Measurements from ENCODE around the gene JPH4.
A peak's percentile ranks its signal among the peaks of the same experiment; 100 is the strongest.

Gene JPH4

DNA sequence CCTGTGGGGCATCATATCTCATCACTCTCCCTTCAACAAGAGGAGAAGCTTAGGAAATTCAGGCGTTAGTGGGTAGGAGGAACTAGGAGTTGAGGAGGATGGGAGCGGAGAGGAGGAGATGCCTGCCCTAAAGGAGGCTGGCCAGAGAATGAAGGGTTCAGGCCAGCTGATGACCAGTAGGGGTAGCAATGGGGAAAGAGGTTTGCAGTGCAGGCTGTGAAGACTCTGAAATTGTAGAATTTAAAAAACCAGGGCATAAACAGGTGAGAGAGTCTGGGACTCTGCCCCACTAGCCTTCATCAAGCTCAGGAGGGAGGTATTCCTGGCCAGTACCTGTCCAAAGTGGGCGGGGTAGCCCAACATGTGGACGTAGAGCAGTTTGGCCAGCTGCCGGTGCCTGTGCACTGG is 11.8 kb downstream of the JPH4 start:
- peak overlapping the region; percentile 83 for H3K4me3 ChIP-seq (ENCODE audit: low read length)
- TF ChIP-seq, protein P1, sequence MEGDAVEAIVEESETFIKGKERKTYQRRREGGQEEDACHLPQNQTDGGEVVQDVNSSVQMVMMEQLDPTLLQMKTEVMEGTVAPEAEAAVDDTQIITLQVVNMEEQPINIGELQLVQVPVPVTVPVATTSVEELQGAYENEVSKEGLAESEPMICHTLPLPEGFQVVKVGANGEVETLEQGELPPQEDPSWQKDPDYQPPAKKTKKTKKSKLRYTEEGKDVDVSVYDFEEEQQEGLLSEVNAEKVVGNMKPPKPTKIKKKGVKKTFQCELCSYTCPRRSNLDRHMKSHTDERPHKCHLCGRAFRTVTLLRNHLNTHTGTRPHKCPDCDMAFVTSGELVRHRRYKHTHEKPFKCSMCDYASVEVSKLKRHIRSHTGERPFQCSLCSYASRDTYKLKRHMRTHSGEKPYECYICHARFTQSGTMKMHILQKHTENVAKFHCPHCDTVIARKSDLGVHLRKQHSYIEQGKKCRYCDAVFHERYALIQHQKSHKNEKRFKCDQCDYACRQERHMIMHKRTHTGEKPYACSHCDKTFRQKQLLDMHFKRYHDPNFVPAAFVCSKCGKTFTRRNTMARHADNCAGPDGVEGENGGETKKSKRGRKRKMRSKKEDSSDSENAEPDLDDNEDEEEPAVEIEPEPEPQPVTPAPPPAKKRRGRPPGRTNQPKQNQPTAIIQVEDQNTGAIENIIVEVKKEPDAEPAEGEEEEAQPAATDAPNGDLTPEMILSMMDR (conservative IDR thresholded peaks at IDR 0.05; ENCODE audit: low read depth, low read length), result peak; percentile 35
- no peak for DNase-seq (ENCODE audit: low read depth)

DNA sequence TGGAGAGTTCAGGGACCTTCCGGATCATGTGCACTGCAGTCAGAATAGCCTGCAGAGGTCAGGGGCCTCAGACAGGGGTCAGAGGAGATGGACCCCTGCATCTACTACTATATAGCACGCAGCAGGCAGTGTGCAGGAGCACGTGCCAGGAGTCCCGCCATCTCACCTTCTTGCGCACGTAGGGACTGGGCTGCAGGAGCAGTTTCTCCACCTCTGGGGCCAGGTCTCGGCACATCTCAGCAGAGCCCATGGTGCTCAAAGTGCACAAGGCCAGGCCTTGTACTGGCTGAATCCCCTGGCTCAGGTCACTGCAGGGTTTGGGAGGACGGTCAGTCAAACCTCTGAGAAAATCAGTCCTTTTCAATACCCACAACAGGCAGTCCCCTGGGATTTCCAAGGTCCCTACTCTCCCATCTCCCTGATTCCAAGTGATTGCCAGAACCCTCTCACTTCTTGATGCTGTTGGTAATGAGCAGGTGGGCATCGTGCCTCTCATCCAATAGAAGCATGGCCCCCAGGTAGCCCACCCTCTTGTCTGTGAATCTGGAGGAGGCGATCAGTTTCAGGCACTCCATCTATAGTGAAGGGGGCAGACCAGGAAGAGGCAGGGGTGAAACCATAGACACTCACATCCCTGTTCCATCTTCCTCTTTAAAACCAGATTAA is 12.3 kb downstream of the JPH4 start:
- no peak for DNase-seq (ENCODE audit: low read depth)
- no peak overlapping the region for H3K4me3 ChIP-seq (ENCODE audit: low read length)
- TF ChIP-seq, protein P1 (conservative IDR thresholded peaks at IDR 0.05; ENCODE audit: low read depth, low read length), result no peak

DNA sequence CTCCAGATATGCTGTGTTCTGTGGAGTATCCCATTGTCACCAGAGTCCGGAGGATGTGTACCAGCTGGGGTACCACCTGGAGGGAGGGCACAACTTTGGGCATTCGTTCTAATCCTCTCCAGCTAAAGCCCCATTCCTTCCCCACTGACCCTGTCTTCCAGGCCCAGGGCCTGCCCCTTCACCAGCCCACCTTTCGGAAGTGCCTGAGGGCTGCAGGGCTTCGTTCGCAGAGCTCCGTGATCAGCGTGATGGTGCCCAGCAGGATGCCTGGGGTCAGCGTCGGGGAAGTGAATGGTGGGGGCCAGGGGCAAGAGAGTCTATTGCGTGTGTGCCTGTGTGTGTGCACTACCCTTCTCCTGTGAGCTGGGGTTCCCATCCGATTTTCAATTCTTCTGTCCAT is 13.0 kb downstream of the JPH4 start:
- TF ChIP-seq, protein P1 (conservative IDR thresholded peaks at IDR 0.05; ENCODE audit: low read depth, low read length), result no peak

DNA sequence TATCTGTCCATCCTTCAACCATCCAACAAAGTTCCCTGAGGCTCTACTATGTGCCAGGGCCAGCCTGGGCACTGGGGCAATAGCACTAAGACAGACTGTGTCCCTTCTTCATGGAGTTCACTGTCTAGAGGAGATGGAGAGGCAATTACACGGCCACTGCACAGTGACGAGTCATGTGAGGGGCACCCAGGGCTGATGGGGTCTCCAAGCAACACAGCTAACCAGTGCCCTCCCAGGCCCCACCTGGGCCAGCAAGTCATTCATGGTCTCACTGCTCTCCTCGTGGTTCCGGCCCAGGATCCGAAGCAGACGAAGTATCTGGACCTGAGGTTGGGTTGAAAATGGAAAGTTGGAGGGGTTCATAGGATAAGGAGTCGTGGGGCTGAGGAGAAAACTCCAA is 13.7 kb downstream of the JPH4 start:
- TF ChIP-seq, protein P1 (conservative IDR thresholded peaks at IDR 0.05; ENCODE audit: low read depth, low read length), result no peak
- H3K4me3 ChIP-seq (ENCODE audit: low read length), result no peak overlapping the region
- DNase-seq (ENCODE audit: low read depth), result no peak

More for the DNA sequence above, 13.0 kb downstream of the JPH4 start:
- no peak for DNase-seq (ENCODE audit: low read depth)
- H3K4me3 ChIP-seq (ENCODE audit: low read length), result no peak overlapping the region

DNA sequence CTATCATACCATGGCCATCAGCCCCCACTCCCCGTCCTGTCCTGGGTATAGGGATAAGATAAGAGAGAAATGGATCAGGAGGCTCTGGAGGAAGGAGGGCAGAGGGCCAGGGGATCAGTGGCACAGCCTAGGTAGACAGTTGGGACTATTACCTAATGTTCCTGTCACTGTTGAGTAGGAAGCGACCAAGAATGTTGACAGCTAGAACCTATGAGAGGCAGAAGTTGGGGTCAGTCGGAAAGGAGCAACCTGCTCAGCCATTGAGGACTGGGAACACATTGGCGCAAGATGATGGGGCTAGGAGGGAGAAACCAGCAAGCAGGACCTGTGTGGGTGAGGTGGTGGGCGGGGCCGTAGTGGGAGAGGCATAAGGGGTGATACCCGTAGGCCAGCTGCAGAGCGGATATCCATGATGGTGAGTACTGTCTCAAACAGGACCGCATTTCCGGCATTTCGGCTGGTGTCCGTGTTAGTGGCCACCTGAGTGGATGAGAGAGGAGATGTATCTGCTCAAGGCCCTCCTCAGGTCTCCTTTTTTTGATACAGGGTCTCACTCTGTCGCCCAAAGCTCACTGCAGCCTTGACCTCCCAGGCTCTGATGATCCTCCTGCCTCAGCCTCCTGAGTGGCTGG is 14.3 kb downstream of the JPH4 start:
- no peak for DNase-seq (ENCODE audit: low read depth)
- no peak overlapping the region for H3K4me3 ChIP-seq (ENCODE audit: low read length)
- TF ChIP-seq, protein P1 (conservative IDR thresholded peaks at IDR 0.05; ENCODE audit: low read depth, low read length), result no peak

DNA sequence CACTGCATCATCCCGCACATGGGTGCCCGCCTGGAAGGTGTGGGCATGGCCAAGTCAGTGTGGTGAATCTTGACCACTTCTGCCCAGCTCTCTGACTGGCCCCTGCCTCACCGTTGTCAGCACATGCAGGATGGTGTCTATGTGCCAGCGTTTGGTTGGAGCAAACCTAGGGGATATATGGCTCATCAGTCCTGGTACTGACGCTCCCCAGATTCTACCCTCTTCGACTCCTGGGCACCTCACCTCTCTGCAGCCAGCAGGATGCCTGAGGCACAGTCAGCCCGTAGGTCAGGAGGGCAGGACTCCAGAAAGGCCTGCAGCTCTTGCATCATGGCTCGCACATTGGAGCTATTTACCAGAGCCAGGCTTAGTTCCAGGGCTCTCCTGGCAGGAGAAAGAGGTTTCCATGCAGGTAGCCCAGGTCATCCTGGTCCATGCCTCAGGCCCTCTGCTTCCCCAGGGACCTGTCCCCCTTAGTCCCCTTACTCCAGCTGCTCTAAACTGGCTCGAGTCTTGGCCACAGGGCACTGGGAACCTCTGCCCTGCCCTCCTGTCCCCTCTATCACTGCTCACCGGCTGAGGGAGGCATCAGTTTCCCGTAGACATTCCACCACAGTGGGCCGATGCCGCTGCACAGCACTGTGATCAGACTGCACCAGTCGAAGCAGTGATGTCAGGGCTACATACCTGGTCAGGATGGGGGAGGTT is 15.0 kb downstream of the JPH4 start:
- TF ChIP-seq, protein P1 (conservative IDR thresholded peaks at IDR 0.05; ENCODE audit: low read depth, low read length), result no peak
- no peak for DNase-seq (ENCODE audit: low read depth)
- no peak overlapping the region for H3K4me3 ChIP-seq (ENCODE audit: low read length)

Measured in retinal pigment epithelial cell (primary cell).